NB4 (cell line): Measurements from ENCODE around the gene SCGB1C1.
"Not testable (repeated sequence)": the region's sequence is repeated elsewhere in the genome, so short reads cannot be mapped to it uniquely, and the experiment has no call there.

ENCODE experiments used
- DNase-seq: peaks from one replicate; pipeline ENCODE4 v3.0.0; 2010; ENCODE audit warnings: low read depth
- H3K4me3 ChIP-seq: one replicate; pipeline ENCODE4 v1.5.1; 2011; ENCODE audit warnings: mild to moderate bottlenecking, low read depth, low read length, moderate library complexity
- MAX ChIP-seq: IDR thresholded peaks from 2 replicates; pipeline ENCODE4 v1.6.1; 2011; ENCODE audit warnings: low read depth, low read length
- MYC ChIP-seq: IDR thresholded peaks from 2 replicates; pipeline ENCODE4 v1.6.1; 2011; ENCODE audit warnings: low read depth, low read length
- POLR2A ChIP-seq: IDR thresholded peaks from 2 replicates; pipeline ENCODE4 v1.6.1; 2011; ENCODE audit warnings: mild to moderate bottlenecking; ENCODE audit not compliant: insufficient read length; ENCODE audit errors: extremely low read depth
- TF ChIP-seq, protein P1 (sequence below): IDR thresholded peaks from one replicate; pipeline ENCODE4 v1.5.1; 2012; ENCODE audit warnings: low read depth, low read length

The SCGB1C1 gene

GRCh38 chr11:192674-193128, at the start of gene SCGB1C1:
SCGB1C1 (plus strand) TSS chr11:193078; CDS start chr11:193100, 22 bp downstream.
- not testable (repeated sequence) for H3K4me3 ChIP-seq, DNase-seq

- not testable (repeated sequence) for DNase-seq, H3K4me3 ChIP-seq
These were observed 12.6 kb upstream of the SCGB1C1 start for GRCh38 chr11:180242-180641.

- DNase-seq, H3K4me3 ChIP-seq: not testable (repeated sequence)
These were observed 3.6 kb upstream of the SCGB1C1 start for GRCh38 chr11:189200-189783.

DNA sequence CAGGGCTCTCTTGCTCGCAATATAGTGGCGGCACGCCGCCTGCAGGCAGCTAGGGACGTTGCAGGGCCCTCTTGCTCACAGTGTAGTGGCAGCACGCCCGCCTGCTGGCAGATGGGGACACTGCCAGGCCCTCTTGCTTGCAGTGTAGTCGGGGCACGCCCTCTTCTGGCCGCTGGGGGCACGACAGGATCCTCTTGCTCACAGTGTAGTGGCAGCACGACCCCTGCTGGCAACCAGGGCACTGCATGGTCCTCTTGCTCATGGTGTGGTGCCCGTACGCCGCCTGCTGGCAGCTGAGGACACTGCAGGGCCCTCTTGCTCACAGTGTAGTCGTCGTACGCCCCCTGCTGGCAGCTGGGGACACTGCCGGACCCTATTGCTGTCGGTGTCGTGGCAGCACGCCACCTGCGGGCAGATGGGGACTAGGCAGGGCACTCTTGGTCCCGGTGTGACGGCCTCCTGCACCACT, 3.0 kb upstream of the SCGB1C1 start:
- TF ChIP-seq, protein P1, sequence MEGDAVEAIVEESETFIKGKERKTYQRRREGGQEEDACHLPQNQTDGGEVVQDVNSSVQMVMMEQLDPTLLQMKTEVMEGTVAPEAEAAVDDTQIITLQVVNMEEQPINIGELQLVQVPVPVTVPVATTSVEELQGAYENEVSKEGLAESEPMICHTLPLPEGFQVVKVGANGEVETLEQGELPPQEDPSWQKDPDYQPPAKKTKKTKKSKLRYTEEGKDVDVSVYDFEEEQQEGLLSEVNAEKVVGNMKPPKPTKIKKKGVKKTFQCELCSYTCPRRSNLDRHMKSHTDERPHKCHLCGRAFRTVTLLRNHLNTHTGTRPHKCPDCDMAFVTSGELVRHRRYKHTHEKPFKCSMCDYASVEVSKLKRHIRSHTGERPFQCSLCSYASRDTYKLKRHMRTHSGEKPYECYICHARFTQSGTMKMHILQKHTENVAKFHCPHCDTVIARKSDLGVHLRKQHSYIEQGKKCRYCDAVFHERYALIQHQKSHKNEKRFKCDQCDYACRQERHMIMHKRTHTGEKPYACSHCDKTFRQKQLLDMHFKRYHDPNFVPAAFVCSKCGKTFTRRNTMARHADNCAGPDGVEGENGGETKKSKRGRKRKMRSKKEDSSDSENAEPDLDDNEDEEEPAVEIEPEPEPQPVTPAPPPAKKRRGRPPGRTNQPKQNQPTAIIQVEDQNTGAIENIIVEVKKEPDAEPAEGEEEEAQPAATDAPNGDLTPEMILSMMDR = peak; percentile 15
- H3K4me3 ChIP-seq, DNase-seq: not testable (repeated sequence)

- not testable (repeated sequence) for DNase-seq, H3K4me3 ChIP-seq
These were observed 2.3 kb upstream of the SCGB1C1 start for GRCh38 chr11:190546-190945.

- not testable (repeated sequence) for DNase-seq, H3K4me3 ChIP-seq
These were observed 1.1 kb upstream of the SCGB1C1 start for GRCh38 chr11:191490-192478.

GRCh38 chr11:193481-193880, 603 bp downstream of the SCGB1C1 start:
- not testable (repeated sequence) for DNase-seq

DNA sequence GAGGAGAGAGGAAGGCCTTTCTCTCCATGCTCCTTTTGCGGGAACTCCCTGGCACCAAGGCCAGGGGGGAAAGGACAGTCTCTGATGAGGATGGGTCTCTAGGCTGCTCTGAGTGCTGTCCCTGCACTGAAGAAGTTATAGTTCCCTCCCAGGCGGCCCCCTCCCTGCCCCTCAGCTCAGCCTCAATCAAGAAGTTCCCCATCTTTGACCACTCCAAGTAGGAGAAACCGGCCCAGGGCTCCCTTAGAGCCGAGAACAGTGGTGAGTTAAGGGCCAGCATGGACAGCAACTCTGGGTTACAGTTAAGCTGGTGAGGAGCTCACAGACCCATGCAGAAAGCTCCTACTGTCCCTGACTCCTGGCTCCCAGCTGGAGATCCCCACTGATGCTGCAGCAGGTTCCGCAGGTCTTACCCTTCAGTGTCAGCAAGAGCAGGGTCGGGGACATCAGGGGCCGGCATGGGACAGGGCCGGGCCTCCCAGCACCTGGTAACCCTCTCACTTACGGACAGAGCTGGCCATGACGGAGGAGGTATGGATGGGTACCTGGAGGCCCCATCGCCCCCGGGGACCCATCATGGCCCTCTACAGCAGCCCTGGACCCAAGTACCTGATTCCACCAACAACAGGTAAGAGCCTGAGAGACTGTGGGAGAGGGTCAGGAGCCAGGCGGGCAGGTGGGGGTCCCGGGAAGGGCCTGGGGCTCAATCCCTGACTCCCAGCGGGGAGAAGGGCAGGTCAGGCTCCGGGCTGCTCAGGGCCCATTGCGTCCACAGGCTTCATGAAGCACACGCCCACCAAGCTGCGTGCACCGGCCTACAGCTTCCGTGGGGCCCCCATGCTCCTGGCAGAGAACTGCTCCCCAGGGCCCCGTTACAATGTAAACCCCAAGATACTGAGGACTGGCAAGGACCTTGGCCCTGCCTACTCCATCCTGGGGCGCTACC, 4.2 kb downstream of the SCGB1C1 start:
- peak; percentile 35 for DNase-seq
- TF ChIP-seq POLR2A (no peak), MYC (no peak), MAX (no peak)
- TF ChIP-seq, protein P1 = no peak

More at GRCh38 chr11:193481-193880, 603 bp downstream of the SCGB1C1 start:
- H3K4me3 ChIP-seq = not testable (repeated sequence)

DNA sequence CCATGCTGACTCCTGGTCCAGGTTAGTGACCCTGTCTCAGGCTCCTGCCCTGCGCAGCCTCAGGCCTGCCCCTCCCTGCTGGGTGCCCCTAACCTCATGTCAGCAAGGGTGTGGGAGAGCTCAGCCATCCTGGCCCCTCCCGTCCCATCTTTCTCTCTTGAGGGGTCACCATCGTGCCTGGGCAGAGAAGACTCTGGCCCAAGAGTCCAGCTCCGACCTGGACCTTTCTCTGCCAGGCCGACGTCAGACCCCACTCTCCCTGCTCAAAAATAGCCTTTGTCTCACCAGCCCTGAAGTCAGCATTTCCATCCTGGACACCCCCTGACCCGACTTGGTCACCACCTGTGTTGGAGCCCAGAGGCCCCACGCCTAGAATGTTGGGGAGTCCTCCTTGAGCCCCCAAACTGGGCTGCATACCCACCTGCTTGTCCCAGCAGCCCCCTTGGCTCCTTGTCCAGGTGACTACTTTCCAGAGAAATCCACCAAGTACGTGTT, 4.9 kb downstream of the SCGB1C1 start:
- no peak for DNase-seq
- TF ChIP-seq MAX (no peak), MYC (no peak)
- TF ChIP-seq, protein P1 = no peak
- no peak overlapping the region for H3K4me3 ChIP-seq

More for the DNA sequence above, 4.2 kb downstream of the SCGB1C1 start:
- no peak overlapping the region for H3K4me3 ChIP-seq
